DMS114 treated with DMSO at 0.1 percent for 48 hours (cell line): ENCODE results near the gene KIF19.
"Not testable (repeated sequence)": the region's sequence is repeated elsewhere in the genome, so short reads cannot be mapped to it uniquely, and the experiment has no call there.

Source experiments
- DNase-seq: peaks from one replicate; lab custom pipeline; 2025; ENCODE audit not compliant: unreplicated experiment; lab: John Stamatoyannopoulos, UW

KIF19 gene

DNA sequence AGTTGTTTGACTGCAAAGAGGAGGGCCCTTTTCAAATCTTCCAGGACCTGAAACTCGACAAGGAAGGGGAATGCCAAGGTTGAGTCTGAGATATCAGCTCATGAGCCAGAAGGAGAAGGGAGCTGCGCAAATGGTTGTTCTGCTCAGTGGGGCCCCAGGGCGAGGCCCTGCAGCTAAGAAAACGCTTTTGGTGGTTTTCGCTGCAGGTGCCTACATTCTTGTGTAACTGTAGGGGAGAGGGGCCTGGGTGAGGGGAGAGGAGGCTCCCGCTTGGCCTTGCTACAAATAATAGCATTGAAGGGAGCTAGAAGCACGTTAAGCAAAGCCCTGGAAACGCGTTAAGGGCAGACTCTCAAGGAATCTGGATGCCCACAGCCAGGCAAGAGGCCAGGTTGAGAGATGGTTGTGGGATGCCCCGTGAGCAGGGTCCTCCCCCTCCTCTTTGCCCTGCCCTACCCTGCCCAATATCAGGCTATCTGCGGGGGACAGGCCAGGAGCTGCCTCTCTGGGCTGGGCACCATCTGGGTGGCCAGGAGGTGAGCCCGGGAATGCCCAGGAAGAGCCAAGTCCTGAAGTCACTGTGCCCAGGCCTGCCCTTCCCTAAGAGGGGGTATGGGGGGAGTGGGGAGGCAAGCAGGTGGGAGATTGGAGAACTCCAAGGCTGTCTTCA, 63.2 kb downstream of the KIF19 start:
- no peak for DNase-seq

DNA sequence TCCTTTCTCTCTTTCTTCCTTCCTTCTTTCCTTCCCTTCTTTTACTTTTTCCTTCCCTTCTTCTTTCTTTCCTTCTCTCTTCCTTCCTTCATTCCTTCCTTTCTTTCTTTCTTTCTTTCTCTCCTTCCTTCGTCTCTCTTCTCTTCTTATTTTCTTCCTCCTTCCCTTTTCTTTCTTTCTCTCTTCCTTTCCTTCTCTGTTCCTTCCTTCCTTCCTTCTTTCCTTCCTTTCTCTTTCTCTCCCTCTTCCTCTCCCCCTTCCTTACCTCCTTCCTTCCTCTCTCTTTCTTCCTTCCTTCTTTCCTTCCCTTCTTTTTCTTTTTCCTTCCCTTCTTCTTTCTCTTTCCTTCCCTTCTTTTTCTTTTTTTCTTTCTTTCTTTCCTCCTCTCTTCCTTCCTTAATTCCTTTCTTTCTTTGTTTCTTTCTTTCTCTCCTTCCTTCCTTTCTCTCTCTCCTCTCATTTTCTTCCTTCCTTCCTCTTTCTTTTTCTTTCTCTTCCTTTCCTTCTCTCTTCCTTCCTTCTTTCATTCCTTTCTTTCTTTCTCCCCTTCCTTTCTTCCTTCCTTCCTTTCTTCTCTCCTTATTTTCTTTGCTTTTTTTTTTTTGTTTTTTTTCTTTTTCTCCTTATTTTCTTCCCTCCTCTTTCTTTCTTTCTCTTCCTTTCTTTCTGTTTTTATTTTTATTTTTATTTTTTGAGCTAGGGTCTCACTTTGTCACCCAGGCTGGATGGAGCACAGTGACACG, 64.1 kb downstream of the KIF19 start:
- DNase-seq, result no peak

DNA sequence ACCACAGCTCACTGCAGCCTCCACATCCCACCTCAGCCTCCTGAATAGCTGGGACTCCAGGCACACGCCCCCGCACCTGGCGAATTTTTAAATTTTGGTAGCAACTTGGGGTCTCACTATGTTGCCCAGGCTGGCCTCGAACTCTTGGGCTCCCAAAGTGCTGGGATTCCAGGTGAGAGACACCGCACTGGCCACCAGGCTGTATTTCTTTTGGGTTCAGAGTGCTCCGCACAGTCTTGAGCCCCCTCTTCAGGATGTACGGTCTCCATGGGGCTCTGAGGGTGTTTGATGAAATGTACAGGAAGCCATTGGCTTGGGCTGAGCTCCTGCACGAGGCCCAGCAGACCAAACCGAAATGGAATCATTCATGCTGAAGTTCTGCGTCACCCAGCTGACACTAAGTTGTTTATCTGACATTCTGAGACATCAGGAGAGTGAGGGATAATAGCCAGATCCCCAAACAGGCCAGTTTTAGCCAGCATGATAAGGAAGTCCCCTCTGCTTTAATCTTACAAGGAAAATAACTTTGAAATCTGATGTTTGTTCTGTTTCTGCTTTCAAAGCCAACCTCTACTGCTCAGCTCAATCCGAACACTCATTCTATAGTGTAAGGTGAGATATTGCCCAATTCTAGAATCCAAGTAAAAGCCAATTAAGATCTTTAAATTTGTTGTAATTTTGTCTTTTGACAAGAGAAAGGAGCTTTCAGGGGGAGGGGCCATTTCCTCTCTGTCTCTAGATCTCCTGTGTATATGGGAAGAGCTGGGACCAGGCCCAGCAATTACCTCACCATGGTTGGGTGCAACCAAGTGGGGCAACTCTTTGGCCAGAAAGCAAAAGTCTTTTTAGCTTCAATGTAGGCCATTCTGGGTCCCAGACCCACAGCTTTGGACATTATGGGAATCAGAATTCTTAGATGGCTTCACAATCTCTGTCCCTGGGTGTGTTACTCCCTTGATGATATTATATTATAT, 64.9 kb downstream of the KIF19 start:
- no peak for DNase-seq

DNA sequence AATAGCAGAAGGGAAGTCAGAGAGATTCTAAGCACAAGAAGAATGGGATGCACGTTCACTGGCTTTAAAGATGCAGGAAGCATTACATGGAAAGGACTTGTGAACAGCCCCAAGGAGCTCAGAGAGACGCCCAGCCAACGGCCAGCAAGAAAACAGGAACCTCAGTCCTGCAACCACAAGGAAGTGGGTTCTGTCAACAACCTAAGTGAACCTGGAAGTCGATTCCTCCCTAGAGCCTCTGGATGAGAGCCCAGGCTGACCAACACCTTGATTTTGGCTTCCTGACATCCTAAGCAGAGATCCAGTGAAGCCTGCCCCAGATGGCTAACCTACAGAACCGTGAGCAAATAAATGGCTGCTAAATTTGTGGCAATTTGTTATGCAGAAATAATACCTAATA, 65.7 kb downstream of the KIF19 start:
- no peak for DNase-seq

DNA sequence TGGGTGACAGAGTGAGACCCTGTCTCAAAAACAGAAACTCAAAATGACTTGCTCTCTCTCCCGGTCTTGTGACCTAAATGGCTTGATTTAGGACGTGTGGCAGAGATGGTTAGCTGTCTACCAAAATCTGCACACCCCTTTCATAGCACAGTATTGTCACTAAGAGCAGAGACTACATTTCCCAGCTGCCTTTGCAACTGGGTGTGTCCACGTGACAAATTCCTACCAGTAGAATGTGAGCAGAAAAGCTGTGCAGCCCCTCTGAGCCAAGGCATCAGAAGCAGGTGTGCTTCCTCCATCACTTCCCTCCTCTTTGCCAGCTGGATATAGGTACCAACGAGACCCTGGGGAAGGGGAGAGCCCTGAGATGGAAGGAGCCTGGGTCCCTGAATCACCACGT, 66.8 kb downstream of the KIF19 start:
- DNase-seq, result no peak

DNA sequence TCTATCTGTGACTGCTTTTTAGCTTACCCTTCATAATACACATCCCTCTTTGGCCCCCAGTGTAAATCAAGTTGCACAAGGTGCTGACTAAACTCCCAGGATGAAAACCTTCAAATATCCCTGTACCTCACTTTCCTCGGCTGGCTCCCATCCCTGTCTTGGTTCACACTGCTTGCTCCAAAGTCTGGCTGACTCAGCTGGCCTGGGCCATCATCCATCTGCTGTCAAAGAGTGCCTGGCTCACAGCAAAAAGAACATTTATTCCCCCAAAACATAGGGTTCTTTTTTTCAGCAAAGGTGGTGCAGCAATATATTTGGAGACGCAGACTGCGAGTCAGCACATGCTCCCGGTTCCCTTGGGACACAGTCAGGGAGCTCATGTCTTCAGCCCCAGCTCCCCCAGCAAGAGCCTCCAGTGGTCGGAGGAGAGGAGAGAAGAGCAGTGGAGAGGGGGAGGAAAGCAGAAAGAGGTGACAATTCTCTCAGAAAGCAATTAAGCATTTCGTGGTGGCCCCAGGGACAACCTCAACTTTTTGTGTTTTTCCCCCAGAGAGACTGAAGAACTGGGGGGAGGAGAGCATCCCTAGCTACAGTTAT, 67.4 kb downstream of the KIF19 start:
- DNase-seq, result no peak

DNA sequence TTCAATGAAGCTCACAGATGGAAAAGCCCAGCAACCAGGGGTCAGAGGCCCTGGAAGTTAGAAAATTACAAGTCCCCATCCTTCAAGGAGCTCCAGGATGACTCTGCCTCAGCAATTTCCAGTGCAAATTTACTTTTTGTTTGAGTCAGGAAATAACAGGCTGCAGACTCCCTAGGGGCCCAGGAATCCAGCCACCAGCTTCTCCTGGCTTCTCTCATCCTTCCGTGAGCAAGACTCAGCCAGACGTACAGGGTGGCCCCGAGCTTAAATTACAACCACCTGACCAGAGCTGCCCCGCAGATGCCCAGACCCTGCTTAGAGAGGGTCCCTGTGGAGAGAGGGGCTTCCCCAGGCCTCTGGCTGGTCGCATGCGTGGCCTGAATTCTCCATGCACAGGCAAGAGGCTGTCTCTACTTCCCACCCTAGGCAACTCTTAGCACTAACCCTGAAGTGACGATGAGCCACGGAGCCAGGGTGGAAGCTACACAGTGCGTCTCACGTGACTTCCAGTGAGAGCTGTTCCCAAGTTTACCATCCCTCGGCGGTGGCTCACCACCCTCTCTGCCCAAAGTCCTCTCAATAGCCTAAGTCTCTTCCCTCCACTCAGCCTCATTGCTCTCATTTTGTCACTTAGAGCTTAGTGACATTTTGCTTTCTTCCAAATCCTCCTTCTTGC, 68.4 kb downstream of the KIF19 start:
- no peak for DNase-seq

DNA sequence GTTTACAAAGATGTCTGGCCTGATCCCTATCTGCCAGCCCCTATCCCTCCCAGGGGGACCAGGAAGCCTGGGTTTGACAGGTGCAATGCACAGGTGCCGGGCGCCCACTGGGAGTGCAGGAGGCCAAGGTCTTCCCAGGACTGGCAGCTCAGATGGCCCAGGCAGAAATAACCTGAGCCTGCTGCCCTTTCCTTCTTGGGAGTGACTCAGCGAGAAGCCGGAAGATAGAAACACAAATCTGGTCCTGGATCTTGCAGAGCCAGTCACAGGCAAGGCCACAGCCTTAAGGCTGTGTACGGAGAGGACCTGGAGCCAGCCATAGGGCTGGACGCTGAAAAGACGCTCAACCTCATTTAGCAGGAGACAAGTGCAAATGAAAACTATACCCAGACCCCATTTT, 69.0 kb downstream of the KIF19 start:
- DNase-seq, result no peak

DNA sequence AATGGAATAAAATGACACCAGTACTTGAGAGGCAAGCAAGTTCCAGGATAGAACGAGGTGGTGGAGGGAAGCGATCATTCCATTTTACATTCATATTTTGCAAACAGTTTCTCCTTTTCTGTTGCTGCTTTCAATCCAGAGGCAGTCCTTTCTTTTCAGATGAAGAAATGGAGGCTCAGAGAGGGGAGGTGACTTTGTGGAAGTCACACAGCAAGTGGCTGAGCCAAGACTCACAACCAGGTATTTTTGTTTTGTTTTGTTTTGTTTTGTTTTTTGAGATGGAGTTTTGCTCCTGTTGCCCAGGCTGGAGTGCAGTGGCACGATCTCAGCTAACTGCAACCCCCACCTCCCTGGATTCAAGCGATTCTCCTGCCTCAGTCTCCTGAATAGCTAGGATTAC, 70.5 kb downstream of the KIF19 start:
- no peak for DNase-seq

DNA sequence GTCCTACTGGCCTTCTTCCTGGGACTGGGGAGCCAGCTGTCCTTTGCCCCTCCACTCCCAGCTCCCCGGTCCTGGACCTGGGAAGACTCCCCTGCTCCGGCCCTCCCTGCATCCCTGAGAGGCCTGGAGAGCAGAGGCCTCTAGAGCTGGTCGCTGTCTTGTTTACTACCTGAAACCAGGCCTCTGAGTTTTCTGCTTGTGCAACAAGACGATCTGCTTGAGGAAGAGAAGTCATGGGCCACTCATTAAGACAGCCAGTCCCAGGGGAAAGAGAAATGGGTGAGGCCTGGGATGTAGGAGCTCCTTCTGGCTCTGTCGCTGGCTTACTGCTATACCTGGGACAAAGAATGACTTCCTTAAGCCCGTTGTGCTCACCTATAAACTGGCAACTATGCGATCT, 76.0 kb downstream of the KIF19 start:
- DNase-seq, result no peak

DNA sequence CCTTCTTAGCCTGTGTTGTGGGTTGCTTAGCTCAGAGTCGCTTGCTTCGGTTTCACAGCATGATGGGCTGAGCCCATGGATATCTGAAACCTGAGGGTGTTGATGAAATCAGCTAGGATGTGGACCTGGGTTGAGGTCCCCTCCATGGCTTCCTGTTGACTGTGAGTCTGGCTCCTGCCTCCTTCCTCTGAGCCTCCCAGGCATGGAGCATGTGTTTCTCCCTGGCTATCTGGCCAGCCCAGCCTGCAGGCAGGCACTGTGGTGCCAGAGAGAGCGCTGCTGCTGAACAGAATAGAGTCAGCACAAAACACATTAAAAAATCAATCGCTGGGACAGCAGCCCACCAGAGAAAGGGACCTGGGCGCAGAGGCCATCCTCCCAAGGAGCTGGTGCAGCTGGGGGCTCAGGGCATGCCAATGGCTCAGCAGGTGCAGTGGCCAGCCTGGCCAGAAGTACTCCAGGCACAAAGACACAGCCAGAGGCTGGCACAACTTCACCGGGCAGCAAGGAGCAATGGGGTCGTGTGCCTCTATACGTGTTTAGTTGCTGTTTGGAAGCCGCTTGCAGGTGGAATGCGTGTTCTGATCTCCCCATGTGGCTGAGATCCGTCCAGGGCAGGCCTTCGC, 77.6 kb downstream of the KIF19 start:
- DNase-seq, result no peak

DNA sequence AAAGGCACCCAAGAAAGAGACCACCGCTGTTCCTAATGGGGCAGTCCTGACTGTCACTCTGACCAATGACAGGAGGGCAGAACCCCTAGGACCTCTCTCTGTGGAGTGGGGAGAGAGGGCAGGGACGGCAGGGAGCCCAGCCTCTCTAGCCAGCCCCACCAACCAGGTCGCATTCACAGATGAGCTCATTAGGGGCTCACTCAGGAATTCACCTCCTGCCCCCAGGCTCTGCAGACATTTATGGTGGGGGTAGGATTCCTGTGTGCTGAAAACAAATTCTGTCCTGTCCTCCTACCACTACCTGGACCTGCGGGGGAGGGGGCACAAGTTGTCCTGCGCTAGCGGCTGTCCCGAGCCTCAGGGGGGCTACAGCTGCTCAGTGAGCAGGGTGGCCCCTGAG, 78.2 kb downstream of the KIF19 start:
- no peak for DNase-seq

DNA sequence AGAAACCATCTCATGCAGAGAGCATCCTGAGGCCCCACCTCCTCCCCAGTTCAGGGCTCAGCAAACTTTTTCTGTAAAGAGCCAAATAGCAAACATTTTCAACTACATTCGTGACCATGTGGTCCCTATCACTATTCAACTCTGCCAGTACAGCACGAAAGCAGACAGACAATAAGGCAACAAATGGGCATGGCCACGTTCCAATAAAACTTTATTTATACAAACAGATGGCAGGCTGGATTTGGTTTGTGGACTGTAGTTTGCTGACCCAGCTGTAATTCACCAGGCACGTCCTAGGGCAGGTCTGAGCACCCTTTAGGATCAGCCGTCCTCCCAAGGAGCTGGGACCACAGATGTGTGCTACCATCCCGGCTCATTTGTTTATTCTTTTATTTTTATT, 78.8 kb downstream of the KIF19 start:
- DNase-seq, result no peak

DNA sequence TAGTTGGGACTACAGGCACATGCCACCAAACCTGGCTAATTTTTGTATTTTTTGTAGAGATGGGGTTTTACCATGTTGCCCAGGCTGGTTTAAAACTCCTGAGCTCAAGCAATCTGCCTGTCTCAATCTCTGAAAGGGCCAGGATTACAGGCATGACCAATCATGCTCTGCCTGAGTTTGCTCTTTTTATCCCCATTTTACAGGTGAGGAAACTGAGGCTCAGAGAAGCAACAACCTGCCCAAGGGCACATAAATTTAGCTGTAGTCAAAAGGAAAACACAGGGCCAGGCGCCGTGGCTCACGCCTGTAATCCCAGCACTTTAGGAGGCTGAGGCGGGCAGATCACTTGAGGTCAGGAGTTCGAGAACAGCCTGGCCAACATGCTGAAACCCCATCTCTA, 79.3 kb downstream of the KIF19 start:
- not testable (repeated sequence) for DNase-seq
